PC-9 (cell line): ENCODE results near the gene MLXIP. TPM values are rescaled to one million over a fixed set of nuclear protein-coding genes. Genes with fewer than 3 reads are reported as not detected.

ENCODE experiments used
- BruUV-seq: library from RNA; stranded (reverse); fragments of 400-500 nt; replicated peaks from 2 replicates; lab custom pipeline; 2021; lab: Mats Ljungman, UMichigan
- CTCF ChIA-PET: fragments of 300-600 bp; sonication (Branson Sonifier 250); formaldehyde crosslinking; loops from one replicate; lab custom pipeline; 2022; ENCODE audit warnings: antibody characterized with exemption; lab: Charles Lee
- POLR2A ChIA-PET: fragments of 300-600 bp; sonication (Branson Sonifier 250); formaldehyde crosslinking; loops from one replicate; lab custom pipeline; 2022; ENCODE audit warnings: antibody characterized with exemption; ENCODE audit not compliant: unreplicated experiment; lab: Charles Lee
- DNase-seq, 2 experiments: peaks; one replicate each; pipeline versions ENCODE4 v3.0.0 to v3.0.0-alpha.2; 2015 to 2022; ENCODE audit warnings: mixed read lengths in 1 of 2
- H2AFZ ChIP-seq: fragments of 200-600 bp; sonication (generic); 2 replicates; pipeline ENCODE4 v1.8.1; 2017; ENCODE audit warnings: antibody characterized with exemption
- H3F3A ChIP-seq: fragments of 200-600 bp; sonication (generic); 2 replicates; pipeline ENCODE4 v1.8.1; 2017; ENCODE audit warnings: antibody characterized with exemption, mild to moderate bottlenecking, low read depth; ENCODE audit not compliant: insufficient read depth
- H3K27ac ChIP-seq: fragments of 200-600 bp; sonication (generic); 2 replicates; pipeline ENCODE4 v1.6.1; 2016; ENCODE audit warnings: mixed run types
- H3K27me3 ChIP-seq: fragments of 200-600 bp; sonication (generic); 2 replicates; pipeline ENCODE4 v1.6.1; 2016; ENCODE audit warnings: low read depth, mixed run types; ENCODE audit not compliant: insufficient read depth
- H3K36me3 ChIP-seq: fragments of 200-600 bp; sonication (generic); 2 replicates; pipeline ENCODE4 v1.6.1; 2016; ENCODE audit warnings: low read depth, mixed run types
- H3K4me1 ChIP-seq: fragments of 200-600 bp; sonication (generic); replicated peaks from 2 replicates; pipeline ENCODE4 v1.6.1; 2016; ENCODE audit warnings: mixed run types; ENCODE audit not compliant: insufficient read depth
- H3K4me2 ChIP-seq: fragments of 200-600 bp; sonication (generic); 2 replicates; pipeline ENCODE4 v1.6.1; 2017; ENCODE audit warnings: mixed run types
- H3K4me3 ChIP-seq: fragments of 200-600 bp; sonication (generic); 2 replicates; pipeline ENCODE4 v1.6.1; 2016; ENCODE audit warnings: mixed run types
- H3K79me2 ChIP-seq: fragments of 200-600 bp; sonication (generic); 2 replicates; pipeline ENCODE4 v1.6.1; 2017; ENCODE audit warnings: low read depth, mixed run types
- H3K9me2 ChIP-seq: fragments of 200-600 bp; sonication (generic); 2 replicates; pipeline ENCODE4 v1.8.1; 2017; ENCODE audit warnings: mild to moderate bottlenecking; ENCODE audit not compliant: insufficient read depth
- H3K9me3 ChIP-seq: fragments of 200-600 bp; sonication (generic); 2 replicates; pipeline ENCODE4 v1.8.1; 2016; ENCODE audit warnings: low read depth; ENCODE audit not compliant: insufficient read depth
- H4K20me1 ChIP-seq: fragments of 200-600 bp; sonication (generic); 2 replicates; pipeline ENCODE4 v1.8.1; 2017; ENCODE audit not compliant: insufficient read depth
- CTCF ChIP-seq: fragments of 200-600 bp; sonication (generic); conservative IDR thresholded peaks from 2 replicates; pipeline ENCODE4 v1.6.1; 2017; ENCODE audit warnings: mixed run types, antibody characterized with exemption, mild to moderate bottlenecking, moderate library complexity
- EZH2 ChIP-seq: fragments of 200-600 bp; sonication (generic); IDR thresholded peaks from 2 replicates; pipeline ENCODE4 v1.8.0; 2017; ENCODE audit warnings: antibody characterized with exemption, low read depth
- intact Hi-C: fragments of 100-400 bp; cut with micrococcal nuclease; formaldehyde crosslinking; loops from one replicate; pipeline ENCODE4 v1.10.0; 2022; ENCODE audit not compliant: unreplicated experiment
- total RNA-seq: library from RNA; stranded (reverse); gene quantifications from 2 replicates; pipeline ENCODE4 v1.2.3, GENCODE V29; 2021

The MLXIP gene
- total RNA-seq, 1 experiment from 2014 or later: 83.3 TPM

- no peak overlapping the region for H2AFZ ChIP-seq
- no peaks in the 10 kb centered on the region for H3F3A ChIP-seq
- H3K27ac ChIP-seq: no peak overlapping the region
- no peaks in the 10 kb centered on the region for H3K9me2 ChIP-seq
- no peaks in the 10 kb centered on the region for H3K36me3 ChIP-seq
- POLR2A ChIA-PET: no interaction called here
- H3K4me3 ChIP-seq: no peak overlapping the region
- H3K79me2 ChIP-seq: no peaks in the 10 kb centered on the region
- no peaks in the 10 kb centered on the region for H4K20me1 ChIP-seq
- H3K4me1 ChIP-seq: no peaks in the 10 kb centered on the region
- H3K4me2 ChIP-seq: no peak overlapping the region
- intact Hi-C loops: no loop called here
- H3K9me3 ChIP-seq: no peaks in the 10 kb centered on the region
- no peak for TF ChIP-seq EZH2
- TF ChIP-seq CTCF: no peak
- DNase-seq: no peak
- BruUV-seq: no TSS peak
- CTCF ChIA-PET: no interaction called here
- H3K27me3 ChIP-seq: no peaks in the 10 kb centered on the region
Observed at GRCh38 chr12:122185494-122186082, 107.0 kb downstream of the MLXIP start.

- Histone ChIP-seq H3K9me2 (no peaks in the 10 kb centered on the region), H3K4me2 (no peak overlapping the region), H2AFZ (no peak overlapping the region), H3K27me3 (no peaks in the 10 kb centered on the region), H4K20me1 (no peaks in the 10 kb centered on the region), H3K9me3 (no peaks in the 10 kb centered on the region), H3K36me3 (no peaks in the 10 kb centered on the region), H3K4me3 (no peak overlapping the region), H3F3A (no peaks in the 10 kb centered on the region), H3K79me2 (no peaks in the 10 kb centered on the region), H3K4me1 (no peaks in the 10 kb centered on the region), H3K27ac (no peak overlapping the region)
- POLR2A ChIA-PET: no interaction called here
- no peak for DNase-seq
- no TSS peak for BruUV-seq
- CTCF ChIA-PET: no interaction called here
- TF ChIP-seq EZH2: no peak
- no peak for TF ChIP-seq CTCF
- intact Hi-C loops: no loop called here
Observed at GRCh38 chr12:122187466-122187865, 108.9 kb downstream of the MLXIP start.

GRCh38 chr12:122189626-122190475 is 111.3 kb downstream of the MLXIP start:
- no peaks in the 10 kb centered on the region for H3K9me2 ChIP-seq
- no peak overlapping the region for H2AFZ ChIP-seq
- H4K20me1 ChIP-seq: no peaks in the 10 kb centered on the region
- 0 out of 2 replicates have a peak, but pooled peaks cover 2% of the 10 kb centered on the region for H3K9me3 ChIP-seq
- POLR2A ChIA-PET: no interaction called here
- no peak for DNase-seq
- no peaks in the 10 kb centered on the region for H3K36me3 ChIP-seq
- no peak overlapping the region for H3K27ac ChIP-seq
- no TSS peak for BruUV-seq
- H3K4me2 ChIP-seq: no peak overlapping the region
- no peaks in the 10 kb centered on the region for H3K27me3 ChIP-seq
- CTCF ChIA-PET: interaction anchor here (0.6 to 0.7 kb wide), 2 partner anchors 127 to 274 kb away, joined by 4 read pairs; no protein-coding TSS in a partner anchor
- no peaks in the 10 kb centered on the region for H3F3A ChIP-seq
- H3K4me3 ChIP-seq: no peak overlapping the region
- H3K4me1 ChIP-seq: no peaks in the 10 kb centered on the region
- intact Hi-C loops: loop anchor here (2.0 kb wide), 1 partner anchor 395 kb away; no protein-coding TSS in a partner anchor
- no peaks in the 10 kb centered on the region for H3K79me2 ChIP-seq
- TF ChIP-seq CTCF (no peak), EZH2 (no peak)
